Liver (tissue), 9 donors: ENCODE data around the gene JMJD7. TPM values are rescaled to one million over a fixed set of nuclear protein-coding genes. Genes with fewer than 3 reads are reported as not detected.

Source experiments
- DNase-seq: peaks from one replicate; pipeline ENCODE4 v3.0.0-alpha.2; 2017; ENCODE audit warnings: low spot score
- H3K27ac ChIP-seq, 2 donors: one replicate each; pipeline ENCODE4 v1.7.0; 2013; ENCODE audit warnings: inconsistent platforms in 2 of 2, low read length in 2 of 2, control low read depth in 1 of 2, low read depth in 1 of 2, mild to moderate bottlenecking in 1 of 2
- H3K27me3 ChIP-seq, 4 donors: one replicate each; pipeline versions ENCODE4 v1.6.1 to v1.7.0; 2013; ENCODE audit warnings: low read length in 3 of 4, inconsistent platforms in 1 of 4, mild to moderate bottlenecking in 1 of 4, moderate library complexity in 1 of 4; ENCODE audit not compliant: control insufficient read depth in 4 of 4, insufficient read depth in 4 of 4
- H3K36me3 ChIP-seq, 4 donors: one replicate each; pipeline versions ENCODE4 v1.6.1 to v1.7.0; 2013; ENCODE audit warnings: low read length in 3 of 4, mild to moderate bottlenecking in 3 of 4, low read depth in 1 of 4, moderate library complexity in 1 of 4; ENCODE audit not compliant: control insufficient read depth in 4 of 4, insufficient read depth in 3 of 4
- H3K4me1 ChIP-seq, 4 donors: one replicate each; pipeline versions ENCODE4 v1.6.1 to v1.7.0; 2013; ENCODE audit warnings: low read length in 3 of 4, mild to moderate bottlenecking in 3 of 4, moderate library complexity in 1 of 4; ENCODE audit not compliant: control insufficient read depth in 4 of 4, insufficient read depth in 4 of 4
- H3K4me3 ChIP-seq, 3 donors: one replicate each; pipeline versions ENCODE4 v1.6.1 to v1.7.0; 2013; ENCODE audit warnings: low read length in 3 of 3, control low read depth in 1 of 3, low read depth in 1 of 3, mild to moderate bottlenecking in 1 of 3
- H3K9ac ChIP-seq, 2 donors: one replicate each; pipeline ENCODE4 v1.7.0; 2013; ENCODE audit warnings: low read length in 2 of 2, mild to moderate bottlenecking in 2 of 2, moderate library complexity in 2 of 2, control low read depth in 1 of 2, low read depth in 1 of 2
- H3K9me3 ChIP-seq, 4 donors: one replicate each; pipeline versions ENCODE4 v1.6.1 to v1.7.0; 2013; ENCODE audit warnings: low read length in 3 of 4; ENCODE audit not compliant: control insufficient read depth in 4 of 4
- ATF3 ChIP-seq: IDR thresholded peaks from 2 replicates; pipeline ENCODE4 v1.6.1; 2016; ENCODE audit warnings: antibody characterized with exemption
- CTCF ChIP-seq: fragments of 150-350 bp; IDR thresholded peaks from 2 replicates; pipeline ENCODE4 v1.5.1; 2017; ENCODE audit warnings: improper control_type of control experiment, low read depth, low read length; ENCODE audit not compliant: missing input control
- EGR1 ChIP-seq, 2 donors: IDR thresholded peaks; 2 replicates each; pipeline ENCODE4 v1.6.1; 2016 to 2018; ENCODE audit warnings: antibody characterized with exemption in 2 of 2, low read depth in 2 of 2
- FOXA1 ChIP-seq: IDR thresholded peaks from 2 replicates; pipeline ENCODE4 v1.6.1; 2016; ENCODE audit warnings: antibody characterized with exemption
- FOXA2 ChIP-seq: IDR thresholded peaks from 2 replicates; pipeline ENCODE4 v1.6.1; 2016; ENCODE audit warnings: antibody characterized with exemption
- GABPA ChIP-seq, 2 donors: IDR thresholded peaks in 1 of 2; conservative IDR thresholded peaks in 1 of 2; 2 replicates each; pipeline ENCODE4 v1.6.1; 2016; ENCODE audit warnings: antibody characterized with exemption in 2 of 2, mild to moderate bottlenecking in 1 of 2, moderate library complexity in 1 of 2
- HNF4A ChIP-seq, 2 donors: conservative IDR thresholded peaks; 2 replicates each; pipeline ENCODE4 v1.6.1; 2016; ENCODE audit warnings: antibody characterized with exemption in 2 of 2, mild to moderate bottlenecking in 2 of 2
- HNF4G ChIP-seq: IDR thresholded peaks from 2 replicates; pipeline ENCODE4 v1.6.1; 2016; ENCODE audit warnings: antibody characterized with exemption
- JUND ChIP-seq, 2 donors: IDR thresholded peaks; 2 replicates each; pipeline ENCODE4 v1.6.1; 2016; ENCODE audit warnings: antibody characterized with exemption in 2 of 2
- MAX ChIP-seq: IDR thresholded peaks from 2 replicates; pipeline ENCODE4 v1.6.1; 2016; ENCODE audit warnings: antibody characterized with exemption
- NR2F2 ChIP-seq: IDR thresholded peaks from 2 replicates; pipeline ENCODE4 v1.6.1; 2016; ENCODE audit warnings: antibody characterized with exemption
- RAD21 ChIP-seq, 2 donors: IDR thresholded peaks; 2 replicates each; pipeline ENCODE4 v1.6.1; 2016; ENCODE audit warnings: antibody characterized with exemption in 2 of 2, mild to moderate bottlenecking in 2 of 2
- REST ChIP-seq: IDR thresholded peaks from 2 replicates; pipeline ENCODE4 v1.6.1; 2016; ENCODE audit warnings: antibody characterized with exemption, mild to moderate bottlenecking
- RXRA ChIP-seq, 2 donors: IDR thresholded peaks; 2 replicates each; pipeline ENCODE4 v1.6.1; 2017 to 2018; ENCODE audit warnings: antibody characterized with exemption in 2 of 2, mild to moderate bottlenecking in 1 of 2
- SP1 ChIP-seq: IDR thresholded peaks from 2 replicates; pipeline ENCODE4 v1.6.1; 2018; ENCODE audit warnings: antibody characterized with exemption, mild to moderate bottlenecking
- TAF1 ChIP-seq: conservative IDR thresholded peaks from 2 replicates; pipeline ENCODE4 v1.6.1; 2016; ENCODE audit warnings: antibody characterized with exemption, mild to moderate bottlenecking
- YY1 ChIP-seq: IDR thresholded peaks from 2 replicates; pipeline ENCODE4 v1.6.1; 2016; ENCODE audit warnings: antibody characterized with exemption, mild to moderate bottlenecking
- ZBTB33 ChIP-seq: IDR thresholded peaks from 2 replicates; pipeline ENCODE4 v1.6.1; 2016; ENCODE audit warnings: antibody characterized with exemption
- WGBS: extraction: QIAGEN DNeasy Blood & Tissue Kit; methylation state at CpG from one replicate; pipeline ENCODE4 v1.1.7; 2013; 5-methylcytosine and 5-hydroxymethylcytosine counted together
- polyA plus RNA-seq, 2 donors: library from polyadenylated mRNA; stranded (reverse) in 1 of 2; unstranded in 1 of 2; fragments of 200-250 nt in 1 of 2; fragments of >200 nt in 1 of 2; fragmentation: Nextera tagmentation in 1 of 2; extraction: Ambion mirVana in 1 of 2; gene quantifications; one replicate each; pipeline versions ENCODE4 v1.2.1 to v1.2.3, GENCODE V29; 2013 to 2015
- total RNA-seq, 2 donors: library from RNA; depleted of rRNA; stranded (reverse); fragments of >200 nt; gene quantifications; one replicate each; pipeline ENCODE4 v1.2.3, GENCODE V29; 2014
- donor health status: healthy.
- donor health status: healthy.
- donor health status: healthy.
- donor health status: healthy.
- donor health status: healthy.

JMJD7 gene
- total and polyA plus RNA-seq, 4 donors = 0.75 to 5.9 (median 5.4) TPM

GRCh38 chr15:41860049-41860828 lies 32.3 kb downstream of the JMJD7 start:
- H3K36me3 ChIP-seq = no peaks in the 10 kb centered on the region
- TF ChIP-seq NR2F2 (peak; percentile 92), CTCF (peak; percentile 22), FOXA2 (no peak), ATF3 (no peak), RAD21 (IDR thresholded peaks at IDR 0.05) (peak in 1 of 2 donors; percentile 65), FOXA1 (no peak)
- H3K27me3 ChIP-seq = no peaks in the 10 kb centered on the region
- 56% methylated on average over 15 of the region's 15 CpGs for whole genome bisulfite sequencing
- H3K9me3 ChIP-seq = no peaks in the 10 kb centered on the region
- no peak for DNase-seq
- H3K4me1 ChIP-seq = no peaks in the 10 kb centered on the region
- H3K9ac ChIP-seq = no peak overlapping the region
- no peak overlapping the region for H3K4me3 ChIP-seq
- H3K27ac ChIP-seq = no peak overlapping the region

- no peaks in the 10 kb centered on the region for H3K27me3 ChIP-seq
- WGBS = 96% methylated on average over 18 of the region's 18 CpGs
- H3K9me3 ChIP-seq = no peaks in the 10 kb centered on the region
- H3K27ac ChIP-seq = no peak overlapping the region
- H3K4me3 ChIP-seq = no peak overlapping the region
- no peak overlapping the region for H3K9ac ChIP-seq
- no peaks in the 10 kb centered on the region for H3K36me3 ChIP-seq
- no peak for TF ChIP-seq CTCF
- TF ChIP-seq TAF1 = no peak
- no peak for TF ChIP-seq GABPA (IDR thresholded peaks at IDR 0.05 in 1 of 2, conservative IDR thresholded peaks at IDR 0.05 in 1 of 2)
- TF ChIP-seq ATF3 = no peak
- no peak for TF ChIP-seq HNF4G
- TF ChIP-seq REST = no peak
- TF ChIP-seq YY1 = no peak
- TF ChIP-seq MAX = no peak
- no peak for TF ChIP-seq JUND (IDR thresholded peaks at IDR 0.05)
- no peak for TF ChIP-seq RAD21 (IDR thresholded peaks at IDR 0.05)
- no peak for TF ChIP-seq NR2F2
- no peak for TF ChIP-seq FOXA2
- no peak for TF ChIP-seq RXRA (IDR thresholded peaks at IDR 0.05)
- TF ChIP-seq FOXA1 = no peak
- no peak for TF ChIP-seq ZBTB33
- TF ChIP-seq EGR1 (IDR thresholded peaks at IDR 0.05; ENCODE audit: low read depth in 2 of 2) = no peak
- TF ChIP-seq HNF4A (conservative IDR thresholded peaks at IDR 0.05) = no peak
- TF ChIP-seq SP1 = no peak
- peaks cover 0 to 8% (median 6%) of the 10 kb centered on the region in 4 donors for H3K4me1 ChIP-seq
- no peak for DNase-seq
Observed at GRCh38 chr15:41861736-41862356, 34.0 kb downstream of the JMJD7 start.
